HepG2 (cell line): ENCODE data around the gene MEGF6. TPM values are rescaled to one million over a fixed set of nuclear protein-coding genes. Genes with fewer than 3 reads are reported as not detected.

ENCODE experiments used
- DNMT1 ChIP-seq: sonication (generic); formaldehyde crosslinking; IDR thresholded peaks from 2 replicates; pipeline ENCODE4 v1.5.1; 2020; ENCODE audit warnings: mild to moderate bottlenecking, missing genetic modification reagents
- DPF2 ChIP-seq: sonication (generic); formaldehyde crosslinking; IDR thresholded peaks from 2 replicates; pipeline ENCODE4 v1.4.0; 2020; ENCODE audit warnings: mild to moderate bottlenecking, low read depth, missing genetic modification reagents, borderline replicate concordance
- E2F1 ChIP-seq: sonication (generic); formaldehyde crosslinking; IDR thresholded peaks from 2 replicates; pipeline ENCODE4 v1.5.0; 2020; ENCODE audit warnings: missing genetic modification reagents
- ETV5 ChIP-seq: IDR thresholded peaks from 2 replicates; pipeline ENCODE4 v1.6.1; 2018; ENCODE audit warnings: missing biosample characterization, missing genetic modification reagents, inconsistent platforms, borderline replicate concordance
- HHEX ChIP-seq: IDR thresholded peaks from 2 replicates; pipeline ENCODE4 v1.6.1; 2016; ENCODE audit warnings: control low read depth
- HMG20A ChIP-seq: IDR thresholded peaks from 2 replicates; pipeline ENCODE4 v1.6.1; 2016; ENCODE audit warnings: borderline replicate concordance
- KDM1A ChIP-seq: IDR thresholded peaks from 2 replicates; pipeline ENCODE4 v1.6.1; 2016; ENCODE audit warnings: missing compliant biosample characterization
- KLF6 ChIP-seq: IDR thresholded peaks from 2 replicates; pipeline ENCODE4 v1.8.0; 2016; ENCODE audit warnings: missing biosample characterization, missing genetic modification reagents
- MXD4 ChIP-seq: IDR thresholded peaks from 2 replicates; pipeline ENCODE4 v1.6.1; 2016; ENCODE audit warnings: mild to moderate bottlenecking, missing biosample characterization, missing genetic modification reagents
- RCOR2 ChIP-seq: IDR thresholded peaks from 2 replicates; pipeline ENCODE4 v1.6.1; 2016; ENCODE audit warnings: missing biosample characterization, missing genetic modification reagents
- SYNCRIP ChIP-seq: fragments of 200-400 bp; formaldehyde crosslinking; IDR thresholded peaks from 2 replicates; pipeline ENCODE4 v1.6.1; 2018; ENCODE audit warnings: mild to moderate bottlenecking, low read depth, low read length; ENCODE audit not compliant: insufficient read depth
- TCF7 ChIP-seq: sonication (generic); IDR thresholded peaks from 2 replicates; pipeline ENCODE4 v1.6.1; 2016; ENCODE audit warnings: antibody characterized with exemption, low read depth
- ZBTB38 ChIP-seq: sonication (generic); formaldehyde crosslinking; IDR thresholded peaks from 2 replicates; pipeline ENCODE4 v1.5.1; 2020; ENCODE audit warnings: mild to moderate bottlenecking, missing genetic modification reagents
- ZNF256 ChIP-seq: sonication (generic); formaldehyde crosslinking; conservative IDR thresholded peaks from 2 replicates; pipeline ENCODE4 v1.4.0; 2020; ENCODE audit warnings: missing genetic modification reagents
- ZNF30 ChIP-seq: sonication (generic); formaldehyde crosslinking; IDR thresholded peaks from 2 replicates; pipeline ENCODE4 v1.5.0; 2020; ENCODE audit warnings: mild to moderate bottlenecking, missing genetic modification reagents
- ZNF558 ChIP-seq: sonication (generic); formaldehyde crosslinking; IDR thresholded peaks from 2 replicates; pipeline ENCODE4 v1.9.0; 2022; ENCODE audit warnings: mild to moderate bottlenecking, missing genetic modification reagents, borderline replicate concordance
- ZNF629 ChIP-seq: sonication (generic); formaldehyde crosslinking; conservative IDR thresholded peaks from 2 replicates; pipeline ENCODE4 v1.5.0; 2020; ENCODE audit warnings: missing genetic modification reagents
- ZNF713 ChIP-seq: sonication (generic); formaldehyde crosslinking; IDR thresholded peaks from 2 replicates; pipeline ENCODE4 v1.4.0; 2020; ENCODE audit warnings: mild to moderate bottlenecking, missing genetic modification reagents
- ZNF746 ChIP-seq: sonication (generic); formaldehyde crosslinking; IDR thresholded peaks from 2 replicates; pipeline ENCODE4 v1.8.0; 2022; ENCODE audit warnings: mild to moderate bottlenecking, missing genetic modification reagents
- ZNF780A ChIP-seq: sonication (generic); formaldehyde crosslinking; IDR thresholded peaks from 2 replicates; pipeline ENCODE4 v1.8.0; 2022; ENCODE audit warnings: mild to moderate bottlenecking, missing genetic modification reagents, moderate library complexity
- polyA plus RNA-seq, 8 experiments: library from polyadenylated mRNA; depleted of rRNA in 3 of 8; stranded (reverse) in 7 of 8; unstranded in 1 of 8; fragments of >200 nt; fragmentation: Illumina TruSeq in 4 of 8; extraction: Trizol in 4 of 8; gene quantifications; 2 replicates each; pipeline versions ENCODE4 v1.2.1 to v1.2.3, GENCODE V29; 2011 to 2016; ENCODE audit warnings: low read depth in 4 of 8, missing spikeins in 1 of 8, mixed read lengths in 1 of 8; ENCODE audit not compliant: insufficient read depth in 1 of 8
- total RNA-seq, 5 experiments: library from RNA; depleted of rRNA; stranded (reverse); fragments of >200 nt; fragmentation: Illumina TruSeq; extraction: Trizol; gene quantifications; 2 replicates each; pipeline ENCODE4 v1.2.3, GENCODE V29; 2016; ENCODE audit warnings: low read depth in 1 of 5
- TF ChIP-seq, protein P1 (sequence below): sonication (generic); formaldehyde crosslinking; IDR thresholded peaks from 2 replicates; pipeline ENCODE4 v1.8.0; 2022; ENCODE audit warnings: missing genetic modification reagents, mild to moderate bottlenecking, moderate library complexity, borderline replicate concordance
- TF ChIP-seq, protein P2 (sequence below): sonication (generic); formaldehyde crosslinking; IDR thresholded peaks from 2 replicates; pipeline ENCODE4 v1.9.0; 2021; ENCODE audit warnings: missing genetic modification reagents, mild to moderate bottlenecking, borderline replicate concordance

Gene MEGF6
- total and polyA plus RNA-seq, 2 of the 13 experiments (the other 11 are each of a cell fraction or from before 2014, with no cell fraction given): 1.9 TPM

GRCh38 chr1:3459940-3460671, 151.2 kb downstream of the MEGF6 start (continued):
- TF ChIP-seq ETV5 (CRISPR knock-in tag): peak; percentile 44; the same call in 1 of the 2 replicates
- TF ChIP-seq ZBTB38 (CRISPR knock-in tag): no peak
- TF ChIP-seq SYNCRIP: no peak
- TF ChIP-seq DPF2 (CRISPR knock-in tag): no peak
- TF ChIP-seq KLF6 (CRISPR knock-in tag): no peak; the same call in 1 of the 2 replicates
- TF ChIP-seq ZNF780A (CRISPR knock-in tag): no peak
- TF ChIP-seq E2F1 (CRISPR knock-in tag): peak; percentile 51; the same call in 1 of the 2 replicates
- TF ChIP-seq, protein P1, sequence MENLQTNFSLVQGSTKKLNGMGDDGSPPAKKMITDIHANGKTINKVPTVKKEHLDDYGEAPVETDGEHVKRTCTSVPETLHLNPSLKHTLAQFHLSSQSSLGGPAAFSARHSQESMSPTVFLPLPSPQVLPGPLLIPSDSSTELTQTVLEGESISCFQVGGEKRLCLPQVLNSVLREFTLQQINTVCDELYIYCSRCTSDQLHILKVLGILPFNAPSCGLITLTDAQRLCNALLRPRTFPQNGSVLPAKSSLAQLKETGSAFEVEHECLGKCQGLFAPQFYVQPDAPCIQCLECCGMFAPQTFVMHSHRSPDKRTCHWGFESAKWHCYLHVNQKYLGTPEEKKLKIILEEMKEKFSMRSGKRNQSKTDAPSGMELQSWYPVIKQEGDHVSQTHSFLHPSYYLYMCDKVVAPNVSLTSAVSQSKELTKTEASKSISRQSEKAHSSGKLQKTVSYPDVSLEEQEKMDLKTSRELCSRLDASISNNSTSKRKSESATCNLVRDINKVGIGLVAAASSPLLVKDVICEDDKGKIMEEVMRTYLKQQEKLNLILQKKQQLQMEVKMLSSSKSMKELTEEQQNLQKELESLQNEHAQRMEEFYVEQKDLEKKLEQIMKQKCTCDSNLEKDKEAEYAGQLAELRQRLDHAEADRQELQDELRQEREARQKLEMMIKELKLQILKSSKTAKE: peak; percentile 34; the same call in 1 of the 2 replicates
- TF ChIP-seq DNMT1 (CRISPR knock-in tag): no peak; the same call in 1 of the 2 replicates
- no peak for TF ChIP-seq ZNF713 (CRISPR knock-in tag)
- no peak for TF ChIP-seq HHEX (CRISPR knock-in tag)
- no peak for TF ChIP-seq RCOR2 (CRISPR knock-in tag)
- TF ChIP-seq ZNF256 (CRISPR knock-in tag): no peak
- TF ChIP-seq, protein P2, sequence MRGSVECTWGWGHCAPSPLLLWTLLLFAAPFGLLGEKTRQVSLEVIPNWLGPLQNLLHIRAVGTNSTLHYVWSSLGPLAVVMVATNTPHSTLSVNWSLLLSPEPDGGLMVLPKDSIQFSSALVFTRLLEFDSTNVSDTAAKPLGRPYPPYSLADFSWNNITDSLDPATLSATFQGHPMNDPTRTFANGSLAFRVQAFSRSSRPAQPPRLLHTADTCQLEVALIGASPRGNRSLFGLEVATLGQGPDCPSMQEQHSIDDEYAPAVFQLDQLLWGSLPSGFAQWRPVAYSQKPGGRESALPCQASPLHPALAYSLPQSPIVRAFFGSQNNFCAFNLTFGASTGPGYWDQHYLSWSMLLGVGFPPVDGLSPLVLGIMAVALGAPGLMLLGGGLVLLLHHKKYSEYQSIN (CRISPR knock-in tag): no peak
- TF ChIP-seq ZNF746 (CRISPR knock-in tag): 0 out of 2 replicates have a peak, but pooled peaks have one; percentile 18
- no peak for TF ChIP-seq TCF7
- TF ChIP-seq ZNF30: no peak
- TF ChIP-seq MXD4 (CRISPR knock-in tag): peak; percentile 48; the same call in 1 of the 2 replicates
- TF ChIP-seq ZNF558 (CRISPR knock-in tag): no peak
- peak; percentile 34; the same call in 1 of the 2 replicates for TF ChIP-seq KDM1A
- no peak for TF ChIP-seq HMG20A (CRISPR knock-in tag)
- 0 out of 2 replicates have a peak, but pooled peaks have one; percentile 14 for TF ChIP-seq ZNF629 (CRISPR knock-in tag)
